HG03280 (cell line): ENCODE measurements around the gene MALT1.
"Not testable (repeated sequence)": the region's sequence is repeated elsewhere in the genome, so short reads cannot be mapped to it uniquely, and the experiment has no call there.

ENCODE experiments used
- ATAC-seq: cut with Tn5 transposase; IDR thresholded peaks from one replicate; pipeline ENCODE4 v1.9.1; 2021; ENCODE audit warnings: mild to moderate bottlenecking, moderate library complexity; ENCODE audit not compliant: unreplicated experiment

The MALT1 gene, protein sequence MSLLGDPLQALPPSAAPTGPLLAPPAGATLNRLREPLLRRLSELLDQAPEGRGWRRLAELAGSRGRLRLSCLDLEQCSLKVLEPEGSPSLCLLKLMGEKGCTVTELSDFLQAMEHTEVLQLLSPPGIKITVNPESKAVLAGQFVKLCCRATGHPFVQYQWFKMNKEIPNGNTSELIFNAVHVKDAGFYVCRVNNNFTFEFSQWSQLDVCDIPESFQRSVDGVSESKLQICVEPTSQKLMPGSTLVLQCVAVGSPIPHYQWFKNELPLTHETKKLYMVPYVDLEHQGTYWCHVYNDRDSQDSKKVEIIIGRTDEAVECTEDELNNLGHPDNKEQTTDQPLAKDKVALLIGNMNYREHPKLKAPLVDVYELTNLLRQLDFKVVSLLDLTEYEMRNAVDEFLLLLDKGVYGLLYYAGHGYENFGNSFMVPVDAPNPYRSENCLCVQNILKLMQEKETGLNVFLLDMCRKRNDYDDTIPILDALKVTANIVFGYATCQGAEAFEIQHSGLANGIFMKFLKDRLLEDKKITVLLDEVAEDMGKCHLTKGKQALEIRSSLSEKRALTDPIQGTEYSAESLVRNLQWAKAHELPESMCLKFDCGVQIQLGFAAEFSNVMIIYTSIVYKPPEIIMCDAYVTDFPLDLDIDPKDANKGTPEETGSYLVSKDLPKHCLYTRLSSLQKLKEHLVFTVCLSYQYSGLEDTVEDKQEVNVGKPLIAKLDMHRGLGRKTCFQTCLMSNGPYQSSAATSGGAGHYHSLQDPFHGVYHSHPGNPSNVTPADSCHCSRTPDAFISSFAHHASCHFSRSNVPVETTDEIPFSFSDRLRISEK

DNA sequence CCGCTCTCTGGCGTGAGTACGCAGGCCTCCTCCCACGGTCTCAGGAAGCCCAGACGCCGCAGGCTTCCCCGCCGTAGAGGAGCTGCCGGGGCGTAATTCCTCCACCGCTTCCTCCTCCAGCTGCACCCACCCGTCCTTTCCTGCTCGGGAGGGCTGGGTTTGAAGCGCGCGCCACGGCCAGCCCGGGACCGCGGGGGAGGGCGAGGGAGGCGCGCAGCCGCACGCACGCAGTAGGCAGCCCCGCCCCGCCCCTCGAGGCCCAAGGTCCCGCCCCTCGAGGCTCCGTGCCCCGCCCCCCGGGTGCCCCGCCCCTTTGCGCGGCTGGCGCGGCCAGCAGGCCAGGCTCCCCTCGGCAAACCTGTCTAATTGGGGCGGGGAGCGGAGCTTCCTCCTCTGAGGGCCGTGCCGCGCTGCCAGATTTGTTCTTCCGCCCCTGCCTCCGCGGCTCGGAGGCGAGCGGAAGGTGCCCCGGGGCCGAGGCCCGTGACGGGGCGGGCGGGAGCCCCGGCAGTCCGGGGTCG lies at the start of gene MALT1:
Gene MALT1 (plus strand): TSS at position 355 of the 521 bp plus-strand sequence. CDS start 179 bp downstream, outside the sequence.
- ATAC-seq, result peak; percentile 79

- ATAC-seq, result no peak
Observed at GRCh38 chr18:58624011-58624410, 47.3 kb upstream of the MALT1 start.

- no peak for ATAC-seq
Observed at GRCh38 chr18:58625839-58626238, 45.4 kb upstream of the MALT1 start.

- ATAC-seq, result no peak
Observed at GRCh38 chr18:58630071-58630470, 41.2 kb upstream of the MALT1 start.

DNA sequence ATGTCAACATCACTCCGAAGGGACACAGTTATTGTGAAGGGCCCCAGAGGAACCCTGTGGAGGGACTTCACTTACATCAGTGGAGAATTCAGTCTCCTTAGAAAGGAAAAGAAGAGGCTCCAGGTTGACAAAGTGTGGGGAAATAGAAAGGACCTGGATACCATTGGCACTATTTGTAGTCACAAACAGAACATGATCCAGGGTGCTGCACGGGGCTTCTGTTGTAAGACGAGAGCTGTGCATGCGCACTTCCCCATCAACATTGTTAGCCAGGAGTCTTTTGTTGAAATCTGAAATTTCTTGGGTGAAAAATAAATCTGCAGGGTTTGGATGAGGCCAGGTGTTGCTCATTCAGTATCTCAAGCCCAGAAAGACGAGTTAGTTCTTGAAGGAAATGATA lies 40.0 kb upstream of the MALT1 start:
- ATAC-seq, result no peak

DNA sequence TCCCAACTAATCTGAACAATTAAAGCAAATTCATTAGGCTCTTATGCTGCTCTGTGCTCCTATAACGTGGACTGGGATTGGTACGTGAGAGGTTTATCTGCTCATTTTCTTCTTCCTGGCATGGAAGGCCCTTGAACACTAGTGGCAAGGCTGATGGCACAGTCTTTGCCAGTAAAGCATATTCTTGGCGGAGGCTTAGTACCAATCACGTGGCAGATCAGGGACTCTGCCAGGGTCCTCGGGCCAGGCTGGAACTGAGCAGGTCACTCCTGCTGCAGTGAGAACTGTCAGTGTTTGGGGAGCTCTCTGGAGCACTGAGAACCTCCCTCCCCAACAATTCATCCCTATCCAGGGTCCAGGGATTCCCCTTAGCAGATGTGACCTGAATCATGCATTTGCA lies 38.7 kb upstream of the MALT1 start:
- ATAC-seq, result no peak

- ATAC-seq, result no peak
Observed at GRCh38 chr18:58633874-58634273, 37.4 kb upstream of the MALT1 start.

DNA sequence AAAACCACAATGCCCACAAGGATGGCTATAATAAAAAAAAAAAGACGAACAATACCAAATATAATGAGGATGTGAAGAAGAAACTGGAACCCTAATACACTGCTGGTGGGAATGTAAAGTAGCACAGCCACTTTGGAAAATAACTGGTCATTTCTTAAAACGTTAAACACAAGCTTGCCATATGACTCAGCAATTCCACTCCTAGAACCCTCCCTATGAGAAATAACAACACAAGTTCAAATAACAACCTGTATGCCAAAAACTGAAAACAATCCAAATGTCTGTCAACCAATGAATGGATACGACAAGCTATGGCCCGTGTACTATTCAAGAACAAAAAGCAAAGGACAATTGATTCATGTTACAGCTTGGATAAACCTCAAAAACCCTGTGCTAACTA lies 35.4 kb upstream of the MALT1 start:
- no peak for ATAC-seq

- ATAC-seq, result no peak
Observed at GRCh38 chr18:58637197-58637596, 34.1 kb upstream of the MALT1 start.

DNA sequence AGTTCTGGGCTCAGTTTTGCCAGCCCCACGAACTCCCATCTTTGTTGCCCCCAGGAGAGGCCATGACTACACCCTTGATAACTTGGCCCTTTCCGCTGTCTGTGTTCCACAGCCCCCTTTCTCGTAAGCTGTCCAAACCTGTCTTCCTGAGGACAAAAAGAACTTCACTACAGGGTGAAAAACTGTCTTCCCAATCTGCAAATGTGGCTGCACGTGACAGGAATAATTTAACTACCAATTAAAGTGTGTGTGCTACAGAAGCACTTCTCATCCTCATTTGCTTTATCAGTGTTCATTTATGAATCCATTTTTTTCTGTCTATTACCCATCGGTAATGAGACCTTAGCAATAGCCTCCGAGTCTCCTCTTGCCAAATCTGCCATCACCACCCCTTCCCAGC lies 33.3 kb upstream of the MALT1 start:
- ATAC-seq, result no peak

GRCh38 chr18:58638441-58638840 lies 32.8 kb upstream of the MALT1 start:
- no peak for ATAC-seq

- ATAC-seq, result no peak
Observed at GRCh38 chr18:58639237-58639636, 32.0 kb upstream of the MALT1 start.

DNA sequence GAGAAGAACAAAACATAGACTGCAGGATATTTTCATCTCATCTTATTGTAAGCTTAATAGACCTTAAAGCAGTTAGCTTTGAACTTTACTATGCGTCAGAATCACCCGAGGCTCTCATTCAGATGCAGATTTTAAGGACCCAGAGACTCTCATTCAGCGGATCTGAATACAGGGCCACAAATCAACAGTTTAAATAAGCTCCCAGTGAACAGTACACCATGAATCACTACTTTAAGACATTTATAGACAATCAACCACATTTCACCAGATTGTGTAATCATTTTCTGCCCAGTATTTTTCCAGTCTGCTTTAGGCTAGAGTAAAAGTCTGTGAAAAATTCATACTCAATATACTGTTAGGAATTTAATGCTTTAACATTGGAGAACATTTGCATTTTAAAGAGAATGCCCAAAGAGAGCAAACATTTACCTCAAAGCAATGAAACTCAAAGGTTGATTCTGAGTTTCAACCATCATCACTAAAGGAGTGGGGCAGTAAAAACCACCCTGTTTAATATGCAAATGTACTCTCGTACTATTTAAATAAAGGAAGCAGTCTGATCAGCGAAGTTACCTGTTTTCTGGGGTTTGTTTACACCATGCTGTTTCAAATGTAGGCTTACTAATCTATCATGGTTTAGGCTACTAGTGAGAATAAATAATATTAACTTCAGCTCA lies 31.4 kb upstream of the MALT1 start:
- peak; percentile 51 for ATAC-seq

DNA sequence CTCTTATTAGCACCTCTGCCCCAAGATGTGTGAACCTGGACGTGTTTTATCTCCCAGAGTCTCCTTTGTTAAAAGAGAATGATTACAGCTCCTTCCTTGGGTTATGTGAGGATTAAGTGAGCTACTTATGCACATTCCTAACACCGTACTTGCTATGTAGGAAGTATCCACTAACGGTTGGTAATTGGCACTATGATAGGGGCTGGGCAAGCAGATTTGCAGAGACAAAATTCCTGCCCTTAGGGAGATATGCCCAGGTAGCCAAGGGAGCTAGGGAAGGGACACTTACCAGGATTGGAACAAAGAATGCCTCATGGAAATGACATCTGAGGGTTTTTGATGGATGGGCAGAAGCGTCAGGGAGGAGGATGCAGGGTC lies 30.8 kb upstream of the MALT1 start:
- ATAC-seq, result no peak

DNA sequence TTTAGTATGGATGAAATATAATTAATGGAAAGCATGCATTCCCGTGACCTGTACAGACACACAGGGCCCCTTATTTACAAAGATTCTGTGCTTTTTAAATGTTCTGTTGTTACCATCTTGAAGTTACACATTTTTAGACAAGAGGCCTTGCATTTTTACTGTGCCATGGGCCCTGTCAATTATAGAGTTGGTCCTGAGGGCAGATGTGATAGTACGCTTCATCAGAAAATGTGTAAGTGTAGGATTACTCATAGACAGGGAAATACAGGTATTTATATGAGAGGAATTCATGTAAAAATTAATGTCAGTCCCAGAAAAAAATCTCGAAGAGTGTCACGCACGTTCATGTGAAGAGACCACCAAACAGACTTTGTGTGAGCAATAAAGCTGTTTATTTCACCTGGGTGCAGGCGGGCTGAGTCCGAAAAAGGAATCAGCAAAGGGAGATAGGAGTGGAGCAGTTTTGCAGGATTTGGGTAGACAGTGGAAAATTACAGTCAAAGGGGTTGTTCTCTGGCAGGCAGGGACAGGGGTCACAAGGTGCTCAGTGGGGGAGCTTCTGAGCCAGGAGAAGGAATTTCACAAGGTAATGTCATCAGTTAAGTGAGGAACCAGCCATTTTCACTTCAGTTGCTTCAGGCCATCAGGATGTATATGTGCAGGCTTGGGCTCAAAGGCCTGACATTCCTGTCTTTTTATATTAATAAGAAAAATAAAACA lies 30.2 kb upstream of the MALT1 start:
- no peak for ATAC-seq

DNA sequence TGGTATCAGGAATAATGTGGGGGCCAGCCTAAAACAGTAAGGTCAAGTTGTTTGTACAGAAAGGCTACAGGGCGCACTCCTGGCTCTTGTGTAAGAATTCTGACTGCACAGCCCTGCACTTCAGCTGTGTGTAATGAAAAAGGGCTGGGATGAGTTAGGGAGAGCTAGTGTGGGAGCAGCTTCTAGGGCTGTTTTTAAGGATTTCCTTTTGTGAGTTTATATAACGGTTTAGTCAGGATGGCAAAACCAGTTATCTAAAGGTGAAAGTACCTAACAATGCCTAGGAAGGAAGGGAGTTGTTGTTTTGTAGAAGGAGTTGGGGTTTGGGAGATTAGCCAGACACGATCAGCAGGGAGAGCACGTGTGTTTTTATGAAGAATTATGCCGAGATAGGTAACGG lies 27.7 kb upstream of the MALT1 start:
- not testable (repeated sequence) for ATAC-seq

- ATAC-seq, result no peak
Observed at GRCh38 chr18:58645398-58645797, 25.9 kb upstream of the MALT1 start.

DNA sequence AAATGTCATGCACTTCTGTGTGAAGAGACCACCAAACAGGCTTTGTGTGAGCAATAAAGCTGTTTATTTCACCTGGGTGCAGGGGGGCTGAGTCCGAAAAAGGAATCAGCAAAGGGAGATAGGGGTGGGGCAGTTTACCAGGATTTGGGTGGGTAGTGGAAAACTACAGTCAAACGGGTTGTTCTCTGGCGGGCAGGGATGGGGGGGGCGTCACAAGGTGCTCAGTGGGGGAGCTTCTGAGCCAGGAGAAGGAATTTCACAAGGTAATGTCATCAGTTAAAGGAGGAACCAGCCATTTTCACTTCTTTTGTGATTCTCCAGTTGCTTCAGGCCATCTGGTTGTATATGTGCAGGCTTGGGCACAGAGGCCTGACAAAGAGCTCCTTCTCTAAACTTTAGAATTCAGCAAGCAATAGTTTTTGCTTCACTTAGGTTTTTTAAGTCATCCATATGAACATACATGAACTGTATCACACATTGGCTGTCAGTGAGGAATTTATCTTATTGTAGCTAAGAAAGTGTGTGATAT lies 24.9 kb upstream of the MALT1 start:
- no peak for ATAC-seq

- peak; percentile 73 for ATAC-seq
Observed at GRCh38 chr18:58649966-58650816, 21.1 kb upstream of the MALT1 start.
